WTC11 (cell line): ENCODE measurements around the gene MRPL28. TPM values are rescaled to one million over a fixed set of nuclear protein-coding genes. Genes with fewer than 3 reads are reported as not detected.

Experiments
- ATAC-seq: fragments of 200-7000 bp; cut with Tn5 transposase; 2 replicates; pipeline ENCODE4 v1.10.0; 2021; ENCODE audit warnings: mild to moderate bottlenecking, moderate library complexity
- CTCF ChIA-PET: fragments of 300-600 bp; sonication (Branson Sonifier 250); formaldehyde crosslinking; loops from one replicate; lab custom pipeline; 2021; ENCODE audit warnings: antibody characterized with exemption; lab: Charles Lee
- POLR2A ChIA-PET: fragments of 350-600 bp; sonication (Branson Sonifier 250); formaldehyde crosslinking; loops from one replicate; lab custom pipeline; 2021; ENCODE audit warnings: antibody characterized with exemption; lab: Charles Lee
- DNase-seq: peaks from one replicate; pipeline ENCODE4 v3.0.0; 2021; ENCODE audit warnings: low spot score
- H3K27ac Mint-ChIP-seq: 2 replicates; pipeline ENCODE4 v1.8.0; 2021; ENCODE audit warnings: mixed read lengths
- H3K27me3 Mint-ChIP-seq: 2 replicates; pipeline ENCODE4 v1.8.0; 2021; ENCODE audit warnings: low read depth, mild to moderate bottlenecking, moderate library complexity, mixed read lengths
- H3K36me3 Mint-ChIP-seq: 2 replicates; pipeline ENCODE4 v1.8.0; 2021; ENCODE audit warnings: mixed read lengths
- H3K4me1 Mint-ChIP-seq: 2 replicates; pipeline ENCODE4 v1.8.0; 2022; ENCODE audit warnings: mixed read lengths
- H3K4me3 Mint-ChIP-seq: 2 replicates; pipeline ENCODE4 v1.8.0; 2021; ENCODE audit warnings: mild to moderate bottlenecking, moderate library complexity, mixed read lengths
- H3K9me3 Mint-ChIP-seq: 2 replicates; pipeline ENCODE4 v1.8.0; 2021; ENCODE audit warnings: mixed read lengths
- ATF1 ChIP-seq: sonication (generic); formaldehyde crosslinking; IDR thresholded peaks from 2 replicates; pipeline ENCODE4 v1.8.1; 2023; ENCODE audit warnings: mild to moderate bottlenecking, moderate library complexity, missing genetic modification reagents
- CBFB ChIP-seq: sonication (generic); formaldehyde crosslinking; IDR thresholded peaks from 2 replicates; pipeline ENCODE4 v1.8.1; 2022; ENCODE audit warnings: mild to moderate bottlenecking, low read depth, missing genetic modification reagents
- CREM ChIP-seq: sonication (generic); formaldehyde crosslinking; IDR thresholded peaks from 2 replicates; pipeline ENCODE4 v1.8.1; 2022; ENCODE audit warnings: mild to moderate bottlenecking, missing genetic modification reagents, moderate library complexity
- EMX1 ChIP-seq: fragments of 250-450 bp; sonication (Bioruptor Pico); IDR thresholded peaks from 2 replicates; pipeline ENCODE4 v1.8.0; 2021; ENCODE audit warnings: mild to moderate bottlenecking
- FOXK1 ChIP-seq: sonication (generic); formaldehyde crosslinking; IDR thresholded peaks from 2 replicates; pipeline ENCODE4 v1.8.0; 2022; ENCODE audit warnings: mild to moderate bottlenecking, moderate library complexity, missing genetic modification reagents
- FOXP1 ChIP-seq: sonication (generic); formaldehyde crosslinking; IDR thresholded peaks from 2 replicates; pipeline ENCODE4 v1.8.0; 2022; ENCODE audit warnings: missing genetic modification reagents, mild to moderate bottlenecking, moderate library complexity, borderline replicate concordance
- NR1H2 ChIP-seq: sonication (generic); formaldehyde crosslinking; IDR thresholded peaks from 2 replicates; pipeline ENCODE4 v1.9.0; 2021; ENCODE audit warnings: mild to moderate bottlenecking, moderate library complexity, missing genetic modification reagents
- PRRX2 ChIP-seq: fragments of 250-450 bp; sonication (Bioruptor Pico); IDR thresholded peaks from 2 replicates; pipeline ENCODE4 v1.8.0; 2021; ENCODE audit warnings: mild to moderate bottlenecking
- SMAD3 ChIP-seq: sonication (generic); formaldehyde crosslinking; IDR thresholded peaks from 2 replicates; pipeline ENCODE4 v1.8.0; 2022; ENCODE audit warnings: missing genetic modification reagents, mild to moderate bottlenecking, borderline replicate concordance
- SOX15 ChIP-seq: fragments of 250-450 bp; sonication (Bioruptor Pico); IDR thresholded peaks from 2 replicates; pipeline ENCODE4 v1.9.0; 2021; ENCODE audit warnings: mild to moderate bottlenecking
- ZNF138 ChIP-seq: sonication (generic); formaldehyde crosslinking; conservative IDR thresholded peaks from 2 replicates; pipeline ENCODE4 v1.8.1; 2022; ENCODE audit warnings: mild to moderate bottlenecking, moderate library complexity, missing genetic modification reagents
- ZNF232 ChIP-seq: sonication (generic); formaldehyde crosslinking; IDR thresholded peaks from 2 replicates; pipeline ENCODE4 v1.8.0; 2022; ENCODE audit warnings: mild to moderate bottlenecking, missing genetic modification reagents
- ZNF416 ChIP-seq: fragments of 250-450 bp; sonication (Bioruptor Pico); IDR thresholded peaks from 2 replicates; pipeline ENCODE4 v1.9.0; 2021; ENCODE audit warnings: mild to moderate bottlenecking, inconsistent platforms
- total RNA-seq: library from RNA; stranded (reverse); gene quantifications from 3 replicates; pipeline ENCODE4 v1.2.3, GENCODE V29; 2021
- TF ChIP-seq, protein P1 (sequence below): sonication (generic); formaldehyde crosslinking; IDR thresholded peaks from 2 replicates; pipeline ENCODE4 v1.8.1; 2023; ENCODE audit warnings: mild to moderate bottlenecking, missing genetic modification reagents, borderline replicate concordance
- TF ChIP-seq, protein P2 (sequence below): fragments of 250-450 bp; sonication (Bioruptor Pico); IDR thresholded peaks from 2 replicates; pipeline ENCODE4 v1.9.0; 2021; ENCODE audit warnings: mild to moderate bottlenecking
- TF ChIP-seq, protein P3 (sequence below): sonication (generic); formaldehyde crosslinking; IDR thresholded peaks from 2 replicates; pipeline ENCODE4 v1.8.1; 2022; ENCODE audit warnings: low read depth, mild to moderate bottlenecking, moderate library complexity, missing genetic modification reagents, borderline replicate concordance
- TF ChIP-seq, protein P4 (sequence below): sonication (generic); formaldehyde crosslinking; IDR thresholded peaks from 2 replicates; pipeline ENCODE4 v1.8.0; 2022; ENCODE audit warnings: mild to moderate bottlenecking, missing genetic modification reagents
- TF ChIP-seq, protein P5 (sequence below): sonication (generic); formaldehyde crosslinking; IDR thresholded peaks from 2 replicates; pipeline ENCODE4 v1.8.1; 2022; ENCODE audit warnings: missing genetic modification reagents, borderline replicate concordance

Gene MRPL28
- total RNA-seq, 1 experiment from 2014 or later = 119 TPM

DNA sequence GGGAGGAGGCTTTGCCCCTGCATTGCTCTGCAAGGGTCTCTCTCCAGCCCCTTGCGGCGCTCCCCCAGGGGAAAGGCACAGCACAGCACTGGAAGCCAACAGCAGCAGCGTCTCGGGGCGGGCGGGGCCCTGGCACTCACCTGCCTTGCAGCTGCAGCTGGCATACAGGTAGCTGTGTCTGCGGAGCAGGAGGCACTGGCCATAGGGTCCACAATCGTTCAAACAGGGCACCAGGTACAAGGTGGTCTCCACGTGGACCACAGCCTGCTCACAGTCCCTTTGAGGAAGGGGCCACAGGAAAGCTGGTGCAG, 4.2 kb upstream of the MRPL28 start:
- Mint-ChIP-seq H3K27ac (no peak overlapping the region), H3K4me3 (no peak overlapping the region), H3K27me3 (no peaks in the 10 kb centered on the region), H3K4me1 (peaks cover 13% of the 10 kb centered on the region), H3K9me3 (no peaks in the 10 kb centered on the region), H3K36me3 (peaks cover 12% of the 10 kb centered on the region)
- CTCF ChIA-PET = no interaction called here
- no peak for TF ChIP-seq SOX15 (CRISPR knock-in tag)
- TF ChIP-seq, protein P1, sequence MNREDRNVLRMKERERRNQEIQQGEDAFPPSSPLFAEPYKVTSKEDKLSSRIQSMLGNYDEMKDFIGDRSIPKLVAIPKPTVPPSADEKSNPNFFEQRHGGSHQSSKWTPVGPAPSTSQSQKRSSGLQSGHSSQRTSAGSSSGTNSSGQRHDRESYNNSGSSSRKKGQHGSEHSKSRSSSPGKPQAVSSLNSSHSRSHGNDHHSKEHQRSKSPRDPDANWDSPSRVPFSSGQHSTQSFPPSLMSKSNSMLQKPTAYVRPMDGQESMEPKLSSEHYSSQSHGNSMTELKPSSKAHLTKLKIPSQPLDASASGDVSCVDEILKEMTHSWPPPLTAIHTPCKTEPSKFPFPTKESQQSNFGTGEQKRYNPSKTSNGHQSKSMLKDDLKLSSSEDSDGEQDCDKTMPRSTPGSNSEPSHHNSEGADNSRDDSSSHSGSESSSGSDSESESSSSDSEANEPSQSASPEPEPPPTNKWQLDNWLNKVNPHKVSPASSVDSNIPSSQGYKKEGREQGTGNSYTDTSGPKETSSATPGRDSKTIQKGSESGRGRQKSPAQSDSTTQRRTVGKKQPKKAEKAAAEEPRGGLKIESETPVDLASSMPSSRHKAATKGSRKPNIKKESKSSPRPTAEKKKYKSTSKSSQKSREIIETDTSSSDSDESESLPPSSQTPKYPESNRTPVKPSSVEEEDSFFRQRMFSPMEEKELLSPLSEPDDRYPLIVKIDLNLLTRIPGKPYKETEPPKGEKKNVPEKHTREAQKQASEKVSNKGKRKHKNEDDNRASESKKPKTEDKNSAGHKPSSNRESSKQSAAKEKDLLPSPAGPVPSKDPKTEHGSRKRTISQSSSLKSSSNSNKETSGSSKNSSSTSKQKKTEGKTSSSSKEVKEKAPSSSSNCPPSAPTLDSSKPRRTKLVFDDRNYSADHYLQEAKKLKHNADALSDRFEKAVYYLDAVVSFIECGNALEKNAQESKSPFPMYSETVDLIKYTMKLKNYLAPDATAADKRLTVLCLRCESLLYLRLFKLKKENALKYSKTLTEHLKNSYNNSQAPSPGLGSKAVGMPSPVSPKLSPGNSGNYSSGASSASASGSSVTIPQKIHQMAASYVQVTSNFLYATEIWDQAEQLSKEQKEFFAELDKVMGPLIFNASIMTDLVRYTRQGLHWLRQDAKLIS = no peak
- no peak for TF ChIP-seq PRRX2 (CRISPR knock-in tag)
- no peak for TF ChIP-seq SMAD3
- TF ChIP-seq, protein P2, sequence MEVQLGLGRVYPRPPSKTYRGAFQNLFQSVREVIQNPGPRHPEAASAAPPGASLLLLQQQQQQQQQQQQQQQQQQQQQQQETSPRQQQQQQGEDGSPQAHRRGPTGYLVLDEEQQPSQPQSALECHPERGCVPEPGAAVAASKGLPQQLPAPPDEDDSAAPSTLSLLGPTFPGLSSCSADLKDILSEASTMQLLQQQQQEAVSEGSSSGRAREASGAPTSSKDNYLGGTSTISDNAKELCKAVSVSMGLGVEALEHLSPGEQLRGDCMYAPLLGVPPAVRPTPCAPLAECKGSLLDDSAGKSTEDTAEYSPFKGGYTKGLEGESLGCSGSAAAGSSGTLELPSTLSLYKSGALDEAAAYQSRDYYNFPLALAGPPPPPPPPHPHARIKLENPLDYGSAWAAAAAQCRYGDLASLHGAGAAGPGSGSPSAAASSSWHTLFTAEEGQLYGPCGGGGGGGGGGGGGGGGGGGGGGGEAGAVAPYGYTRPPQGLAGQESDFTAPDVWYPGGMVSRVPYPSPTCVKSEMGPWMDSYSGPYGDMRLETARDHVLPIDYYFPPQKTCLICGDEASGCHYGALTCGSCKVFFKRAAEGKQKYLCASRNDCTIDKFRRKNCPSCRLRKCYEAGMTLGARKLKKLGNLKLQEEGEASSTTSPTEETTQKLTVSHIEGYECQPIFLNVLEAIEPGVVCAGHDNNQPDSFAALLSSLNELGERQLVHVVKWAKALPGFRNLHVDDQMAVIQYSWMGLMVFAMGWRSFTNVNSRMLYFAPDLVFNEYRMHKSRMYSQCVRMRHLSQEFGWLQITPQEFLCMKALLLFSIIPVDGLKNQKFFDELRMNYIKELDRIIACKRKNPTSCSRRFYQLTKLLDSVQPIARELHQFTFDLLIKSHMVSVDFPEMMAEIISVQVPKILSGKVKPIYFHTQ = no peak
- TF ChIP-seq, protein P3, sequence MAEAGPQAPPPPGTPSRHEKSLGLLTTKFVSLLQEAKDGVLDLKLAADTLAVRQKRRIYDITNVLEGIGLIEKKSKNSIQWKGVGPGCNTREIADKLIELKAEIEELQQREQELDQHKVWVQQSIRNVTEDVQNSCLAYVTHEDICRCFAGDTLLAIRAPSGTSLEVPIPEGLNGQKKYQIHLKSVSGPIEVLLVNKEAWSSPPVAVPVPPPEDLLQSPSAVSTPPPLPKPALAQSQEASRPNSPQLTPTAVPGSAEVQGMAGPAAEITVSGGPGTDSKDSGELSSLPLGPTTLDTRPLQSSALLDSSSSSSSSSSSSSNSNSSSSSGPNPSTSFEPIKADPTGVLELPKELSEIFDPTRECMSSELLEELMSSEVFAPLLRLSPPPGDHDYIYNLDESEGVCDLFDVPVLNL (CRISPR knock-in tag) = no peak
- TF ChIP-seq ZNF232 (CRISPR knock-in tag) = no peak
- TF ChIP-seq CBFB (CRISPR knock-in tag) = no peak
- POLR2A ChIA-PET = no interaction called here
- no peak for ATAC-seq
- no peak for DNase-seq

DNA sequence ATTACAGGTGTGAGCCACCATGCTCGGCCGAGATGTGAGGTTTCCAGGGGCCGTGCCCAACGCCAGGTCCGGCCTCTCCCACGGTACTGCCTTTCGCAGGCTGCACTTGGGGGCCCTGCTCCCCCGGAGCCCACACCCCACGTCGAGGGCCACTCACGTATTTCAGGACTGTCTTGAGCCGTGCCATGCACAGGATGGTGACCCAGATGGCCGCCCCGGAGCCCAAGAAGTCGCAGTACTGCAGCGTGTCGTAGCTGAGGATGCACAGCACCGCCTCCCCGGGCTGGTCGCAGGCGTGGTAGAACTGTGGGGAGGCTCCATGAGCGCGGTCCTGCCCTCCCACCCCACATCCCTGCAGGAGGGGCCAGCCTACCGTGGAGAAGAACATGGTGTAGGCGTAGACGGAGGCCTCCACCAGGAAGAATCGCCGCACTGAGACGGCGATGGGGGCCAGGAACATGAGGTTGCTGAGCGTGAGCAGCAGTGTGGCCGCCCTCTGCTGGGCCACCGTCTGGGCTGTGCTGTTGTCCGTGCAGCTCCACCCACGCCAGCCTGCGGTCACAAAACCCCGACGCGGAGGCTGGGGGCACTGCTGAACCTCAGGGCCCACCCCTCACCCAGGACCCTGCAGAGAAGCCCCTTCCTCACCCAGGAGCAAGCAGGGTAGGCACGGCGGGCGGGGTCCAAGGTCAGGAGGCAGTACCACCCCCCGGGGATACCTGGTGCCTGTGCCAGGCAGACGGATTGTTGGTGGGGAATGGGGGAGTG, 3.7 kb upstream of the MRPL28 start:
- ChIA-PET CTCF (interaction anchor here (0.6 kb wide), 1 partner anchor 234 kb away, joined by 3 read pairs; no protein-coding TSS in a partner anchor), POLR2A (no interaction called here)
- Mint-ChIP-seq H3K36me3 (peaks cover 14% of the 10 kb centered on the region), H3K4me3 (no peak overlapping the region), H3K9me3 (no peaks in the 10 kb centered on the region), H3K27me3 (no peaks in the 10 kb centered on the region), H3K4me1 (peaks cover 13% of the 10 kb centered on the region), H3K27ac (no peak overlapping the region)
- ATAC-seq = no peak
- TF ChIP-seq FOXK1 (CRISPR knock-in tag) (no peak), FOXP1 (0 out of 2 replicates have a peak, but pooled peaks have one; percentile 17), ZNF416 (CRISPR knock-in tag) (no peak)
- TF ChIP-seq, all 79 proteins: peak for 1
- no peak for DNase-seq

DNA sequence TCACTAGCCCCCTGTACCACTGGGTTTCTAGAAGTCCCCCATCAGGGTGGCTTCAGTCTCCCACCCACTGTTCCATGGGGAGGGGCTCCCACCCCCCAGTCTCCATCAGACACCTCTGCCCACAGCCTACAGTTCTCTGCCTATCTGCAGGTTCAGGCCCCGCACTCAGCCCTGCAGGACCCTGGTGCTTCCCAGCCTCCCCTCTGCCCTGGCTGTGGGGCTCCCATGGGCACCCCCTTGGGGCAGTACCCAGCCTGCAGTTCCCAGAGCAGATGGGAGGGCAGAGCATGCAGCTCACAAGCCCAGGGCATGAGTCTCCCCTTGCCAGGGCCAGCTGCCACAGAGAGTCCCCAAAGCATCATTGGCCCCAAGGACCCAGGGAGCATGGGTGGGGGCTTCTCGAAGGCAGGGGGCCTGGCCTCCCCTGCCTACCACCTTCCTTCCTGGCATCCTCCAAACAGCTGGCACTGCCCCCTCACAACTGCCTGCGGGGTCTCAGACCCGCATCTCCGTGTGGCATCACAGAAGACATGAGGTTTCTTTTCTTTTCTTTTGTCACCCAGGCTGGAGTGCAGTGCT, 2.8 kb upstream of the MRPL28 start:
- CTCF ChIA-PET = interaction anchor here (3.4 kb wide), 1 partner anchor 11 kb away, joined by 30 read pairs; no protein-coding TSS in a partner anchor
- peaks cover 11% of the 10 kb centered on the region for H3K4me1 Mint-ChIP-seq
- H3K4me3 Mint-ChIP-seq = no peak overlapping the region
- H3K27ac Mint-ChIP-seq = no peak overlapping the region
- H3K36me3 Mint-ChIP-seq = peaks cover 16% of the 10 kb centered on the region
- POLR2A ChIA-PET = no interaction called here
- ATAC-seq (no peak), DNase-seq (no peak)
- H3K9me3 Mint-ChIP-seq = no peaks in the 10 kb centered on the region
- H3K27me3 Mint-ChIP-seq = no peaks in the 10 kb centered on the region
- TF ChIP-seq CREM (CRISPR knock-in tag) (no peak), ATF1 (CRISPR knock-in tag) (no peak), FOXK1 (CRISPR knock-in tag) (no peak), ZNF138 (CRISPR knock-in tag) (no peak), NR1H2 (CRISPR knock-in tag) (no peak), SMAD3 (no peak), EMX1 (no peak)
- TF ChIP-seq, protein P4, sequence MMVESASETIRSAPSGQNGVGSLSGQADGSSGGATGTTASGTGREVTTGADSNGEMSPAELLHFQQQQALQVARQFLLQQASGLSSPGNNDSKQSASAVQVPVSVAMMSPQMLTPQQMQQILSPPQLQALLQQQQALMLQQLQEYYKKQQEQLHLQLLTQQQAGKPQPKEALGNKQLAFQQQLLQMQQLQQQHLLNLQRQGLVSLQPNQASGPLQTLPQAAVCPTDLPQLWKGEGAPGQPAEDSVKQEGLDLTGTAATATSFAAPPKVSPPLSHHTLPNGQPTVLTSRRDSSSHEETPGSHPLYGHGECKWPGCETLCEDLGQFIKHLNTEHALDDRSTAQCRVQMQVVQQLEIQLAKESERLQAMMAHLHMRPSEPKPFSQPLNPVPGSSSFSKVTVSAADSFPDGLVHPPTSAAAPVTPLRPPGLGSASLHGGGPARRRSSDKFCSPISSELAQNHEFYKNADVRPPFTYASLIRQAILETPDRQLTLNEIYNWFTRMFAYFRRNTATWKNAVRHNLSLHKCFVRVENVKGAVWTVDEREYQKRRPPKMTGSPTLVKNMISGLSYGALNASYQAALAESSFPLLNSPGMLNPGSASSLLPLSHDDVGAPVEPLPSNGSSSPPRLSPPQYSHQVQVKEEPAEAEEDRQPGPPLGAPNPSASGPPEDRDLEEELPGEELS (CRISPR knock-in tag) = no peak
- TF ChIP-seq, protein P5, sequence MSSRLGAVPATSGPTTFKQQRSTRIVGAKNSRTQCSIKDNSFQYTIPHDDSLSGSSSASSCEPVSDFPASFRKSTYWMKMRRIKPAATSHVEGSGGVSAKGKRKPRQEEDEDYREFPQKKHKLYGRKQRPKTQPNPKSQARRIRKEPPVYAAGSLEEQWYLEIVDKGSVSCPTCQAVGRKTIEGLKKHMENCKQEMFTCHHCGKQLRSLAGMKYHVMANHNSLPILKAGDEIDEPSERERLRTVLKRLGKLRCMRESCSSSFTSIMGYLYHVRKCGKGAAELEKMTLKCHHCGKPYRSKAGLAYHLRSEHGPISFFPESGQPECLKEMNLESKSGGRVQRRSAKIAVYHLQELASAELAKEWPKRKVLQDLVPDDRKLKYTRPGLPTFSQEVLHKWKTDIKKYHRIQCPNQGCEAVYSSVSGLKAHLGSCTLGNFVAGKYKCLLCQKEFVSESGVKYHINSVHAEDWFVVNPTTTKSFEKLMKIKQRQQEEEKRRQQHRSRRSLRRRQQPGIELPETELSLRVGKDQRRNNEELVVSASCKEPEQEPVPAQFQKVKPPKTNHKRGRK (CRISPR knock-in tag) = no peak
